ENCODE measurements around the gene PCSK7. TPM values are rescaled to one million over a fixed set of nuclear protein-coding genes. Genes with fewer than 3 reads are reported as not detected.
A peak's percentile ranks its signal among the peaks of the same experiment; 100 is the strongest.

The PCSK7 gene
- total RNA-seq, 2 donors from 2014 or later: 140 to 206 TPM

DNA sequence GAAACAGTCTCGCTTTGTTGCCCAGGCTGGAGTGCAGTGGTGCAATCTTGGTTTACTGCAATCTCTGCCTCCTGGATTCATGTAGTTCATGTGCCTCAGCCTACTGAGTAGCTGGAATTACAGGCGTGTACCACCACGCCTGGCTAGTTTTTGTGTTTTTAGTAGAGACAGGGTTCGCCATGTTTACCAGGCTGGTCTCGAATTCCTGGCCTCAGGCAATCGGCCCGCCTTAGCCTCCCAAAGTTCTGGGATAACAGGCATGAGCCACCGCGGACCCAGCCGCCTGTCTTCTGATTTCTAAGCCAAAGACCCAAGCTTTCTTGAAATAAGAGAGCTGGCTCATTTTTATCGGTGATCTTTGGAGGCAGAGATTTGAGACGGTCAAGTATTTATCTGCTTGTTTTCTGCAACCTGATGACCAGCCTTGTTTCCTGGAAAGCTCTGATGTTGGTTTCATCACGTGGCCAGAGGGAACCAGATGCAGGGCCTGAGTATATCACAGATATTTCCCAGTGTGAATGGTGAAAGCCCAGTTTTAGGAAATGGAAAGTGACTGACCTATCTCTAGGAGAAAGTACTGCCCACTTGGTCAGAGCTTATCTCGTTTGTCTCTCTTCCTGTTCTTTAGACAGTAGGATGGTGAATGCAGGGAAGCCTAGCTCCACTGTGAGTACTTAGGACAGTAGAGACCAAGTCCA lies 59.0 kb downstream of the PCSK7 start:
- no peak for ATAC-seq
- Mint-ChIP-seq H3K36me3 (no peaks in the 10 kb centered on the region), H3K27ac (peak overlapping the region; percentile 33 to 59), H3K27me3 (no peaks in the 10 kb centered on the region), H3K9me3 (no peaks in the 10 kb centered on the region), H3K4me1 (ENCODE audit: low read depth in 2 of 2) (peaks cover 6 to 7% of the 10 kb centered on the region in 2 donors), H3K4me3 (no peak overlapping the region)
- no peak for DNase-seq (ENCODE audit: low spot score)

DNA sequence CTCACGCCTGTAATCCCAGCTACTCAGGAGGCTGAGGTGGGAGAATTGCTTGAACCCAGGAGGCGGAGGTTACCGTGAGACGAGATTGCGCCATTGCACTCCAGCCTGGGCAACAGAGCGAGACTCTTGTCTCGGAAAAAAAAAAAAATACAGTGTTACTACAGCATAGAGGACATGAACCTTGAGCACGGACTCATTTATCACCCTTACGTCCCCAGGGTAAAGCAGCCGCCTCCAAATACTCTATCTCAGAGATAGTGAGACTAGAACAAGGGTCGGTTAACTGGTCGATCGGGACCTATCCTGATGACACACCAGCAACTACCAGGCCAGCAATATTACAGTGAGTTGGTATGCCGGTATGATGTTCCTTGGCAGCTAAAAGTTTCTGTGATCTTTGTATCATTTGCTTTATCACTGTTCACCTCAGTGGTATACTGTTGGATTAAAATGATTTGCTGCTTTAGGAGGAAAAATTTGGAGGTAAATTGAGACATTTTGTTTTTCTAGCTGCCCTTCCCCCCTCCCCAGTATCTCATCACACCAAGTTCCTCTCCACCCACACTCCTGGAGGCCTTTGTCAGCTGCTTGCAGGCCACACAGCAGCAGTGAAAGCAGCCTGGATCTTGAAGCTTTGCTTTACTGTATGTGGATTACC lies 60.3 kb downstream of the PCSK7 start:
- Mint-ChIP-seq H3K27ac (no peak overlapping the region), H3K27me3 (no peaks in the 10 kb centered on the region)

DNA sequence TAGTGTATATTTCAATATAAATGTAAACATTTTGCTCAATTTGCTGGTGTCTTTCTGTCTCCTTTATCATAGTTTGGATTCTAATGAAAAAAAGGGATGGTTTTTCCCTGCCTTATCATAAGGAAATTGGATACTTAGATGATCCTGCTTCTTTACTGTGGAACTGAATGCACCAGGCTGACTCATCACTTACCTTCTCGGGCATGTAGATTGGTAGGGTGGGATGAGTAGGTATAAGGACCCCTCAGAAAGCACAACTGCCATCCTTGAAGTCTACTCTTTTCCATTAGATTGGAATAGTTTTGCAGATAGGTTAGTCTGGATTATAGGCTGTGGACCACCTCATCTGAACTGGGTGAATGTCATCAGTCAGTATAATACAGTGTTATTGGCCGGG lies 60.9 kb downstream of the PCSK7 start:
- Mint-ChIP-seq H3K36me3 (peaks cover 9% of the 10 kb centered on the region), H3K27ac (no peak overlapping the region), H3K9me3 (no peaks in the 10 kb centered on the region), H3K27me3 (no peaks in the 10 kb centered on the region), H3K4me1 (ENCODE audit: low read depth in 2 of 2) (peaks cover 4% of the 10 kb centered on the region in 2 donors), H3K4me3 (no peak overlapping the region)
- DNase-seq (ENCODE audit: low spot score): no peak
- ATAC-seq: no peak

More for the DNA sequence above, 60.3 kb downstream of the PCSK7 start:
- no peak for DNase-seq (ENCODE audit: low spot score)
- Mint-ChIP-seq H3K4me1 (ENCODE audit: low read depth in 2 of 2) (peaks cover 4% of the 10 kb centered on the region in 2 donors), H3K9me3 (no peaks in the 10 kb centered on the region), H3K4me3 (no peak overlapping the region), H3K36me3 (peaks cover 6% of the 10 kb centered on the region)
- no peak for ATAC-seq

DNA sequence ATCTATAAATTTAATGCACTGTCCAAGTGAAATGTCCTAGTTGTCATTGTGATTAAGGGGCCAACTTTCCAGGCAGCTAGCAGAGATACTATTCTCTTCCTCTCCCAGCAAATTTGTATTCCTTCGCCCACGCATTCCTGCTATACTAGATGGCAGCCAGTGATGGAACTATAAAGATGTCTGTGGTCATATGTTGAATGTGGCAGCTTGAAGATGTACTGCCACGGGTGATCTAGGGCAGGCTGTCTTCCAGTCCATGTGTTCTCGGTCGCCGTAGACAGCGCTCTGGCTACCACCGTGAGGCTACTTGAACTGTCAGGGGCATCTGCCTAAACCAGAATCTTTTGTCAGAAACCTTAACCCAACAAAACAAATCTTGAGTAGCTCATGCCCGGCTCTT lies 61.7 kb downstream of the PCSK7 start:
- Mint-ChIP-seq H3K27ac (no peak overlapping the region), H3K9me3 (no peaks in the 10 kb centered on the region), H3K4me1 (ENCODE audit: low read depth in 2 of 2) (peaks cover 4 to 7% of the 10 kb centered on the region in 2 donors), H3K36me3 (peaks cover 14% of the 10 kb centered on the region), H3K4me3 (no peak overlapping the region), H3K27me3 (no peaks in the 10 kb centered on the region)
- DNase-seq (ENCODE audit: low spot score): no peak
- ATAC-seq: no peak

DNA sequence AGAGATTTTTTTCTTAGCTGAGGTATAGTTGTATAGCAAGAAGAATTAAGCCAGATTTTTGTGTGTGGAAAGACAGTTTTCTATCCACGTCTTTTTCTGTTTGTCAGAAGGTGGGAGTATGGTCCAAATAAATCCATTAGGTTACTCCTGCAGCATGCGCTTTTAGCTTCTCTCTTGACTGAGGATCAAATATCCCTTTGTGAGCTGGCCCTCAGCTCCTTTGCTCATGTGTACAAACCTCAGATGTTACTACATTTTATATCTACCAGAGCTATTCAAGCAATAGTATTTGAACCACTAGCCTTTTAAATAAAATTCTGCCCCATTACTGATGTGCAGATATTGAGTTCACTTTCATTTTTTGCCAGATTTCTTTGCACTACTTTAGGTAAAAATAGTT lies 62.1 kb downstream of the PCSK7 start:
- Mint-ChIP-seq H3K4me3 (no peak overlapping the region), H3K36me3 (peaks cover 15% of the 10 kb centered on the region), H3K27me3 (no peaks in the 10 kb centered on the region), H3K4me1 (ENCODE audit: low read depth in 2 of 2) (peaks cover 4 to 7% of the 10 kb centered on the region in 2 donors), H3K27ac (no peak overlapping the region), H3K9me3 (no peaks in the 10 kb centered on the region)
- ATAC-seq: no peak
- no peak for DNase-seq (ENCODE audit: low spot score)

DNA sequence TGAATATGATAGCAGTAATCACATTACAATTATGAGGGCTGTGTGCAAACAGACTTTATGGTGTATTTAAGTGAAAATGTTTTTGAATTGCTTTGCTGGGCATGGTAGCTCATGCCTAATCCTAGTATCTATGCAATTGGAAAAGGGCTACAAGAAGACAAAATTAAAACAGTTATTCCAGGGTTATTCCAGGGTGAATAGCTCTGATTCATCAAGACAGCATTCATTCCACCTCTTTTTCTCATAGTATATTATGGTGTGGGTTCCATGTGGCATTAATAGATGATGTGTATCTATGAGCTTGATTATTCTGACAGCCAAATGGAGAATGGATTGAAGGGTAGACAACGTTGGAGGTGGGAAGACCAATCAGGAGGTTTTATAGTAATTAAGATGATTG lies 65.4 kb downstream of the PCSK7 start:
- ATAC-seq: no peak
- no peak overlapping the region for H3K27ac Mint-ChIP-seq
- DNase-seq (ENCODE audit: low spot score): no peak
- H3K4me3 Mint-ChIP-seq: no peak overlapping the region
- peaks cover 15% of the 10 kb centered on the region for H3K36me3 Mint-ChIP-seq
- H3K4me1 Mint-ChIP-seq (ENCODE audit: low read depth in 2 of 2): peaks cover 0 to 3% of the 10 kb centered on the region in 2 donors
- H3K27me3 Mint-ChIP-seq: no peaks in the 10 kb centered on the region
- no peaks in the 10 kb centered on the region for H3K9me3 Mint-ChIP-seq

DNA sequence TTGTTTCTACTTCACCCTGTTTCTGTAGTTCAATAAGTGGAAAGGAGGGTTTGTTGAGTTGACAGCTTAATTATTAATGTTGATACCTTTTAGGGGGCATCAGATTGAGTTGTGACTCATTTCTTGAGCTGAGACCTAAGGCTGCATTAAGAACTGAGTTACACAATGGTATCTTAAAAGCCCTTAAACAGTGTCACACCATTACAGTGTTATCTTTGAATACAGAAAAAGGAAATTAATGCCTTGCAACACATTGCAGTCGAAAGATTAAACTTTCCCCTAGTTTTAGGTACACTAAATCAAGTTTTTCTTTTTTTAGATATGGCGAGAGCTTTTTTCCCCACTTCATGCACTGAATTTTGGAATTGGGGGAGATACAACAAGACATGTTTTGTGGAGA lies 71.0 kb downstream of the PCSK7 start:
- H3K27ac Mint-ChIP-seq: peak overlapping the region in 1 of 2 donors; percentile 28
- no peak for ATAC-seq
- H3K4me1 Mint-ChIP-seq (ENCODE audit: low read depth in 2 of 2): peaks cover 0 to 18% of the 10 kb centered on the region in 2 donors

DNA sequence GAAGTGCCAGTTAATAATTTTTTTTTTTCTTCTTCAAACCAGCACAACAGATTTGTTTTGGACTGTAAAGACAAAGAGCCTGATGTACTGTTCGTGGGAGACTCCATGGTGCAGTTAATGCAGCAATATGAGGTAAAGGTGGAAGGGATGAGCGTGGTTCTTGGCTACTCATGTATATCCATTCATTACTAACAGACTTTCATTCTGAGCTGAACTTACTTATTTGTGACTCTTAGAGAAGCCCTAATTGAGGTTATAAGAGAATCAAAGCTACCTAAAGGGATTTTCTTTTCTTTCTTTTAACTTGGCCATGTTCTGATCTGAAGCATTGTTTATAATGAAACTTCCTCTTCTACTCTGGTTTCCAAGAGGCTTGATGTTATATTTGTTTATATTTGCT lies 72.0 kb downstream of the PCSK7 start:
- Mint-ChIP-seq H3K27ac (no peak overlapping the region), H3K4me3 (no peak overlapping the region), H3K36me3 (no peaks in the 10 kb centered on the region), H3K9me3 (no peaks in the 10 kb centered on the region), H3K27me3 (no peaks in the 10 kb centered on the region), H3K4me1 (ENCODE audit: low read depth in 2 of 2) (peaks cover 0 to 18% of the 10 kb centered on the region in 2 donors)
- ATAC-seq: no peak
- no peak for DNase-seq (ENCODE audit: low spot score)

More for the DNA sequence above, 71.0 kb downstream of the PCSK7 start:
- Mint-ChIP-seq H3K4me3 (no peak overlapping the region), H3K36me3 (peaks cover 6% of the 10 kb centered on the region), H3K9me3 (no peaks in the 10 kb centered on the region), H3K27me3 (no peaks in the 10 kb centered on the region)
- no peak for DNase-seq (ENCODE audit: low spot score)

DNA sequence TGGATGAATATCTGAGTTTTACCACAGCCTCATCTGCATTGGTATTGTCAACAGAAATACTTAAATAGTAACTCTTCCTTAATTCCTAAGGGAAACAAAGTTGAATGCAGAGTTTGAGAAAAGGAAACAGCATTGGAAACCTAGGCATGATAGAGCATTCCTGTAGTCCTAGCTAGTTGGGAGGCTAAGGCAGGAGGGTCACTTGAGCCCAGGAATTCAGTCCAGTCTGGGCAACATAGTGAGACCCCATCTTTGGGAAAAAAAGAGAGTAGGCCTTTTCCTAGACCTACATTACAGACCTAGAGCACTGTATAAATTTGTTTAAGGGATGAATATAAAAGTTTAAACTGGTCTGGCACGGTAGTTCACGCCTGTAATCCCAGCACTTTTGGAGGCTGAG lies 74.4 kb downstream of the PCSK7 start:
- no peaks in the 10 kb centered on the region for H3K36me3 Mint-ChIP-seq
- DNase-seq (ENCODE audit: low spot score) (no peak), ATAC-seq (no peak)
- peaks cover 0 to 18% of the 10 kb centered on the region in 2 donors for H3K4me1 Mint-ChIP-seq (ENCODE audit: low read depth in 2 of 2)
- H3K4me3 Mint-ChIP-seq: no peak overlapping the region
- no peak overlapping the region for H3K27ac Mint-ChIP-seq
- H3K9me3 Mint-ChIP-seq: no peaks in the 10 kb centered on the region
- no peaks in the 10 kb centered on the region for H3K27me3 Mint-ChIP-seq

DNA sequence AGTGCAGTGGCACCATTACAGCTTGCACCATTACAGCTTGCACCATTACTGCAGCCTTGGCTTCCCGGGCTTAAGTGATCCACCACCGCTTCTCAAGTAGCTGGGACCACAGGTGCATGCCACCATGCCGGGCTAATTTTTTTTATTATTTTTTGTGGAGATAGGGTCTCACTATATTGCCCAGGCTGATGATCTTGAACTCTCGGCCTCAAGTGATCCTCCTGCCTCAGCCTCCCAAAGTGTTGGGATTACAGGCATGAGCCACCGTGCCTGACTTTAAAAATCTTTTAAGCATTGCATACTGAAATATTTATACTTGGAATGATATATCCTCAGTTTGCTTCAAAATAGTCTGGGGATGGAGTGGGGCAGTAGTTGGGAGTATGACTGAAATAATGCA lies 77.4 kb downstream of the PCSK7 start:
- ATAC-seq (no peak), DNase-seq (ENCODE audit: low spot score) (no peak)
- Mint-ChIP-seq H3K4me1 (ENCODE audit: low read depth in 2 of 2) (peaks cover 0 to 15% of the 10 kb centered on the region in 2 donors), H3K4me3 (no peak overlapping the region), H3K36me3 (no peaks in the 10 kb centered on the region), H3K27me3 (no peaks in the 10 kb centered on the region), H3K9me3 (no peaks in the 10 kb centered on the region), H3K27ac (no peak overlapping the region)

Other genes with a start within 250 kb of the PCSK7 start
- gene SIK3, start 133.6 kb downstream of the PCSK7 start, total RNA-seq: 100 to 1,000 TPM in 1 of 2 donors, 10 to 100 TPM in 1; 88.7 to 111 TPM
- gene PAFAH1B2, start 87.8 kb downstream of the PCSK7 start, total RNA-seq: 10 to 100 TPM; 60.6 to 76.7 TPM
- gene SIDT2, start 53.3 kb downstream of the PCSK7 start, total RNA-seq: 10 to 100 TPM; 23.1 to 30.3 TPM
- 1 to 10 TPM; 4.8 to 7.4 TPM for gene TAGLN, start 32.7 kb downstream of the PCSK7 start, total RNA-seq
- gene RNF214, start 598 bp upstream of the PCSK7 start, total RNA-seq: 10 to 100 TPM; 18.9 to 21.6 TPM
- 1 to 10 TPM; 4.2 to 6.9 TPM for gene BACE1-AS, start 59.3 kb upstream of the PCSK7 start, total RNA-seq
- under 1 TPM; 0.21 to 0.89 TPM for gene BACE1, start 84.2 kb upstream of the PCSK7 start, total RNA-seq
- 10 to 100 TPM; 30.1 to 60.8 TPM for gene CEP164, start 95.8 kb upstream of the PCSK7 start, total RNA-seq

All from natural killer cell treated with Interleukin-12 subunit alpha and Interleukin-12 subunit beta and Interleukin-15 and Interleukin-18, amount 100 ng/mL, for 72 hours (primary cell).